Right renal pelvis (tissue), 4 donors: ENCODE measurements around the gene PLG. TPM values are rescaled to one million over a fixed set of nuclear protein-coding genes. Genes with fewer than 3 reads are reported as not detected.
"Not testable (repeated sequence)": the region's sequence is repeated elsewhere in the genome, so short reads cannot be mapped to it uniquely, and the experiment has no call there.

Source experiments
- DNase-seq, 4 donors: peaks; one replicate each; pipeline ENCODE4 v3.0.0-alpha.2; 2013; ENCODE audit warnings: low read depth in 4 of 4, low spot score in 3 of 4, missing footprints in 1 of 4
- polyA plus RNA-seq, 4 donors: library from polyadenylated mRNA; unstranded; fragments of 120-200 nt; gene quantifications; one replicate each; pipeline ENCODE4 v1.2.1, GENCODE V29; 2013; ENCODE audit not compliant: insufficient read length in 4 of 4

Gene PLG
- 10 to 100 TPM in 2 of 4 donors, 1 to 10 TPM in 2; 2.5 to 23.4 (median 14.0) TPM for polyA plus RNA-seq

DNA sequence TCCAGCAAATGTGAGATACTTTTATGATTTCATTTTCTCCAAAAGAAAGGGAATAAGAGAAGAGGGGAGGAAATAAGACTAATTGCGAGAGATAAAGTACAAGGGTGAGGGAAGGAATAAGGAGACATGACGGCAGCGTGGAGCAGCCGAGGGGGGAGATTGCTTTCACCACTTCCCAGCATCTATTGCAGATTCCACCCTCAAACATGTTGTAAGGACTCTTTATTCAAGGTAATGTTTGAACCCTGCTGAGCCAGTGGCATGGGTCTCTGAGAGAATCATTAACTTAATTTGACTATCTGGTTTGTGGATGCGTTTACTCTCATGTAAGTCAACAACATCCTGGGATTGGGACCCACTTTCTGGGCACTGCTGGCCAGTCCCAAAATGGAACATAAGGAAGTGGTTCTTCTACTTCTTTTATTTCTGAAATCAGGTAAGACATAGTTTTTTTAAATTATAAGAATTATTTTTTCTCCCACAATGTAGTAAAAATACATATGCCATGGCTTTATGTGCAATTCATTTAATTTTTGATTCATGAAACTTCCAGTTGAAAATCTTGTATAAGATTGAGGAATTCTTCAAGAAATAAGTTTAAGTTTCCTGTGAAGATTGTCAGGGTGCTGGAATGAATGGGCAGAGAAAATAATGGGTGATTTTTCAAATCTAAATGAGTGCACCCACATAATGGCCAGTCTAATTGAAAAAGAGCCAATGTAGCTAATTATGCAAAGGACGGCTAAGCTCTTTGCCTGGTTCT is at the start of gene PLG:
Gene PLG (plus strand): TSS at position 327 of the 763 bp plus-strand sequence. CDS start 61 bp downstream, at position 388.
- not testable (repeated sequence) for DNase-seq

DNA sequence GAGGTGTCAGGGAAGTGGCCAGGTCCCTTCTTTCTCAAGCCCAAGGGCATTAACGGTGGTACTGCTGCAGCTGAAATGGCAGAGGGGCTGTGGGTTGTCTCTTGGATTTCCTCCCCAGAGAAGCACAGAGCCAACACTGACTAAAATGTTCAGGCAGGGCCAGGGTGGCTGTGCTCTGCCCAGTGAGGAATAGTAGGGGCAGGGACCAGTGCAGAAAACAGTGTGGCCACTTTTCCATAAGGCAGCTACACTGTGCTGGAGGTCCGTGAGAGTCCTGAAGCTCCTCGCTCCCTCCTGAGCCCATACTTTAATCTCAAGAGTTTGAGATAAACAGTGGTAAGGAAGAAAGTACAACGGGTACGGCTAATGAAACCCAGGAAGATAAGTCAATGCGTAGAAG is 42.5 kb upstream of the PLG start:
- DNase-seq, result no peak

DNA sequence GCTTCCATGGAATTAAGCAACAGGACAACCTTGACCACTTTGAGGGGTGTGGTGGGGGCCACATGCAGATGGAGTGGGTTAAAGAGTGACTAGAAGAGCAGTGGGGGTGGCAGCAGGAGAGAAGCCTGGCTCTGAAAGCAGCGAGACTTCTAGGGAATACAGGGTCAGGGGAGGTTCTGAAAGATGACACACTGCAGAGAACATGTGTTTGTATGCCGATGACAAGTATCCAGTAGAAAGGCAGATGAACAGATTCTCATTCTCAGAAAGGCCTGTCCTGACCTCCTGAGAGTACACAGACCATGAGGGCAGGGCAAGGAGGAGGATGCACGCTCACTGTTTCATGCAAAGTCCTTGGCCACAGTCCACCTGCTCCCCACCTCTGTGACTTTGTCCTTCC is 40.8 kb upstream of the PLG start:
- no peak for DNase-seq

DNA sequence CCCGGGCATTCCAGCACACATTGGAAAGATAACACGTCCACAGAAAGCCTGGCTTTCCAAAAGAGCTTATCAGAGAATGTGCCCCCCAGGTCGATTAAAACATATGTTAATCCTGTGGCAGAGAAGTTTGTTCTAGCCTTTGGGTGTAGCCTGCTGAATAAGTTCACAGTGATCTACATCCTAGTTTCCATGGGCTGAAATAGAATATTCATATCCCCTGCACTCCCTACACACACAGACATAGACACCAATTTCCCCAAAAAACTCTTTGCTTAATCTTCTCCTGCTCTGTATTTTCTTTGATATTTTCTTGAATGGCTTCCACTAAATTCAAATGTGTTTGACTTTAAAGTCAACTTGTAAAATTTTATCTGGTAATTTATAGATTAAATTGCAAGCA is 39.6 kb upstream of the PLG start:
- DNase-seq, result no peak

DNA sequence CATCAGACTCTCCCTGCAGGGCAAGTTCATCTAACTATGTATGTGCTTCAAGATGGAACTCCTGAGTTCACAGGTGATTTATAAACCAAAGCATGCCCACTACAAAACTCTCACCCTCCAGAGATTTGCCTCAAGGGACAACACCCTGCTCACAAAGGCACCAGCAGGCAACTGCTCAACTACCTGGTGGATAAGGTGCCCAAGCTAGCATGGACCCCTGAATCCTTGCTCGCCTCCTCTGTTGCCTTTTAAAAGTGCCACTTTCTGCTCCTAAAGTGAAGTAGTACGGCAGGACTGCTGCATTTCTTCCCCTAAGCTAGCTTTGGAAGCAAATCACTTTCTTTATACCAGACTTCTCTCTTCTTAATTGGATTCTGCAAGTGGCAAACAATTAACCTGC is 39.2 kb upstream of the PLG start:
- no peak for DNase-seq

DNA sequence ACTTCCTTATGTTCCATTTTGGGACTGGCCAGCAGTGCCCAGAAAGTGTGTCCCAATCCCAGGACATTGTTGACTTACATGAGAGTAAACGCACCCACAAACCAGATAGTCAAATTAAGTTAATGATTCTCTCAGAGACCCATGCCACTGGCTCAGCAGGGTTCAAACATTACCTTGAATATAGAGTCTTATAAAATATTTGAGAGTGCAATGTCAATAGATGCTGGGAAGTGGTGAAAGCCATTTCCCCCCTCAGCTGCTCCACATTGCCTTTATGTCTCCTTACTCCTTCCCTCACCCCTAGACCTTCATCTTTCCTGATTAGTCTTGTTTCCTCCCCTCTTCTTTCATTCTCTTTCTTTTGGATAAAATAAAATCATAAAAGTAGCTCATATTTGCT is 37.8 kb upstream of the PLG start, which contains the start of gene LPA:
Gene LPA (minus strand): TSS at position 78 of the 400 bp plus-strand sequence. CDS start 61 bp downstream, at position 17.
- not testable (repeated sequence) for DNase-seq

DNA sequence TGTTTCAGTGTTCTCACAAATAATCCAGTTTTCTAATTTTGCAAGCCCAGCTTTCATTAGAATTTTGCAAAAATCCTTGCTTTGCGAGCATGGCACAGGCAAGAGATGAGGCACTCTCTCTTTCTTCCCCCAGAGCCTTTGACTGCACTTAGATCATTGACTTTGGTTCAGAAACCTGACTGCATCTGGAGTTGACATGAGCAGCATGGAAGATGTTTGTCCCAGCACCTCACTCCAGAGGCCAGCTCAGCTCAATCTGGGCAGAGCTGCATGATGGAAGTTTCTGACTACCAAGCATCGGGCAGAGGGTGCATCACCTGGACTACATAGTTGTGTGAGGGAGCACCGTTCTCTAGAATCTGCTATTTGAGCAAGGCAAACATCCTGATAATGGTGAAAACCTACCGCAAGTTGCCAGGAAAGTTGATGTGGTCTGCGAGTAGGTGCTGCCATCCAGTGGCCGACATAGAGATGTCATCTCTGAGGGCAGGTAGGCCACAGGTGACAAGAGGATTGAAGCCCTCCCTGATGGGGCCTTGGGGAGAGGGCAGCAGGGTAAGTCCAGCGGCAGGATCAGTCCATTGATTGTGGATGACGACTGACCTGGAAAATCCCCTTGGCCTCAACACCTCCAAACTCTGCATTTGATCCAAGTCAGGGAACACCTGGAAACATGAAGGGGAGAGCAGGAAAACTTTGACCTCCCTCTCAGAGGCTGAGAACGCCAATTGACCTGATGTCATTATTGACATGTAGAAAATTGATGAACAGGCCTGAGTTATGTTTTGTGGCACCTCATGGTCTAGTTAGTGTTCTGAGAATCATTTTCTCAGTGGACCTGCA is 34.2 kb upstream of the PLG start:
- no peak for DNase-seq

DNA sequence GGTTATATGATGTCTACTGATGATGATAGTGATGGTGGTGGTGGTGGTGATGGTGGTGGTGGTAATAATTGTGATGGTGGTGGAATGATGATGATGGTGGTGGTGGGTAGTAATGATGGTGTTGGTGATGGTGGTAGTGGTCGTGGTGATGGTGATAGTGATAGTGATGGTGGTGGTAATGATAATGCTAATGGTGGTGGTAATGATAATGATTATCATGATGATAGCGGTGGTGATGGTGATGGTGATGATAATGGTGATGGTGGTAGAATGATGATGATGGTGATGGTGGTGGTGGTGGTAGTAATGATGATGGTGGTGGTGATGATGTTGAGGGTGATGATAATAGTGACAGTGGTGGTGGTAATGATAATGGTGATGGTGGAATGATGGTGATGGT is 33.5 kb upstream of the PLG start:
- no peak for DNase-seq

DNA sequence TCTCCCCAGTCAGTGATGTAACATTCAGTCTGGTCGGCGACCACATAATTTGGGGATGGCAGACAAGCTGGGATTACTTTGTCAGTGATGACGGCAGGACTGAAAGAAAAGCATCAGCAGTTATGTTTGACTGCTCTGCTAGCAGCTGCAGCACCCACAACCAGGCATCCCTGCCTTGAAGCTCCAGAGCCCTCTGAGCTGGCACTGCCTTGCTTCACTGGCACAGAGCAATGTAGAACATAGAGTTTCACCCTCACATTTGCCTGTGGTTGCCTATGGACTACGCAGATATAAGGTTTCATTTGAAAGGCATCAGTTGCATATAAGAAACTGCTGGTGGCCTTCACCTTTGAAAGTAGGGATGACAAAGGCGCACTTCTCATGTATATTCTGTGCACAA is 25.6 kb upstream of the PLG start:
- DNase-seq, result not testable (repeated sequence)

DNA sequence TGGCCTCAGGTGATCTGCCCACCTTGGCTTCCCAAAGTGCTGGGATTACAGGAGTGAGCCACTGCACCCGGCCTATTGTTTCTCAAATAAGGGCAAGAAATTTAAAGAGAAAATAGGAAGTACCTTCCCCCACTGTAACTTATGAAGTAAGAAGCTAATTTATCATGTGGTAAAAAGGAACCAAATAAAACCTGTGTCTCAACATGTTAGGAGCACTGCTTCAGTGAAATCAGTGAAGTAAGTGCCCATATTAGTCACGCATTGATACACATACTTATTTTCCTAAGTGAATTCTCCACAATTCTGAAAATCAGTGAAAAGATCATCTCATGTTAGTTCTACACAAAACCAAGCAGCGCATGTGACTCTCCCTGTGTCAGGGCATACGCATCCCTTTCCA is 23.8 kb upstream of the PLG start:
- no peak for DNase-seq

DNA sequence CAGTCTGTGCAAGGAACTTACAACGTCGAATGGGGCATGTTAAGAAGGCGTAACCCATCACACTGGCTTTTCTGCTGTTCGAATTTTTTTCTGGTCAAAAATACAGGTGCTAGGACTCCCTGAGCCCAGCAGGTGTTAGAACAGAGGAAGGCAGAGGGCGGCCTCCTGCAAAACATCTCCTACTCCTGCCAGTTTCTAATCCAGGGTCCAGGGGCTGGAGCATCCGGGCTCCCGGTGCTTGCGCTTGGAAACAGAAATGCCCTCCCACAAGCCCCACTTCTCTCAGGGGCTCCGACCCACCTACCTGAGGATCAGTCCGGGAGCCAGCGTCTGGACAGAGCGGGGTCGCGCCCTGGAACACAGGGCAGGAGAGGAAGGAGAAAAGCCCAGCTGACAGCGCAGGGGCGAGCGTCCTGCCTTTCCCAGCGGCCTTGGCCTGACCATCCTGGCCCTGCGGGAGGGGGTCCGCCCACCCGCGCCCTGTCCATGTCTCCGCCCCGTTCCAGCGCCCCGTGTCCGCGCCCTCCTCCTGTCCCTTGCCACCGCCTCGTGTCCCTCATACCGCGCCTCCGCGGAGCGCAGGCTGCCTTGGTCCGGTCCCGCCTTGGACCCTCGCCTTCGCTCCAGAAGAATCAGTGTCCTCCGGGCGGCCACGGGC is 23.2 kb upstream of the PLG start:
- DNase-seq, result no peak

DNA sequence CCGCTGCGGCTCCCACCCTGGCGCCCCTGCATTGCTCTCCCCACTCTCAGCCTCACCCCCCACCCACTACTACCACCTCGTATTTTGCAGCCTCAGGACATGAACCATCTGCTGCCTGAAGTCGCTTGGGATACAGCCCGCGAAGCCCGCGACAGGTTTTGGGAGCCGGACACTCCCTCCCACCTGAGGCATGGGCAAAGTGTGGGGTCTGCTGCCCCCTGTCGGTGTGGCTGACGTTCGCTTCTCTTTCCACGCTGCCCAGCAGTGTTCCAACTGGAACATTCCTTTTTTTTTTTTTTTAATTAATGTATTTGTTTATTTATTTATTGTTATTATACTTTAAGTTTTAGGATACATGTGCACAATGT is 22.7 kb upstream of the PLG start:
- DNase-seq, result peak; percentile 7 to 26 (median 19)

DNA sequence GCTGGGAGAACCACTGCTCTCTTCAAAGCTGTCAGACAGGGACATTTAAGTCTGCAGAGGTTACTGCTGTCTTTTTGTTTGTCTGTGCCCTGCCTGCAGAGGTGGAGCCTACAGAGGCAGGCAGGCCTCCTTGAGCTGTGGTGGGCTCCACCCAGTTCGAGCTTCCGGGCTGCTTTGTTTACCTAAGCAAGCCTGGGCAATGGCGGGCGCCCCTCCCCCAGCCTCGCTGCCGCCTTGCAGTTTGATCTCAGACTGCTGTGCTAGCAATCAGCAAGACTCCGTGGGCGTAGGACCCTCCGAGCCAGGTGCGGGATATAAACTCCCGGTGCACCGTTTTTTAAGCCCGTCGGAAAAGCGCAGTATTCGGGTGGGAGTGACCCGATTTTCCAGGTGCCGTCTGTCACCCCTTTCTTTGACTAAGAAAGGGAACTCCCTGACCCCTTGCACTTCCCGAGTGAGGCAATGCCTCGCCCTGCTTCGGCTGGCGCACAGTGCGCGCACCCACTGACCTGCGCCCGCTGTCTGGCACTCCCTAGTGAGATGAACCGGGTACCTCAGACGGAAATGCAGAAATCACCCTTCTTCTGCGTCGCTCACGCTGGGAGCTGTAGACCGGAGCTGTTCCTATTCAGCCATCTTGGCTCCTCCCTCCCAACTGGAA is 16.8 kb upstream of the PLG start:
- not testable (repeated sequence) for DNase-seq

DNA sequence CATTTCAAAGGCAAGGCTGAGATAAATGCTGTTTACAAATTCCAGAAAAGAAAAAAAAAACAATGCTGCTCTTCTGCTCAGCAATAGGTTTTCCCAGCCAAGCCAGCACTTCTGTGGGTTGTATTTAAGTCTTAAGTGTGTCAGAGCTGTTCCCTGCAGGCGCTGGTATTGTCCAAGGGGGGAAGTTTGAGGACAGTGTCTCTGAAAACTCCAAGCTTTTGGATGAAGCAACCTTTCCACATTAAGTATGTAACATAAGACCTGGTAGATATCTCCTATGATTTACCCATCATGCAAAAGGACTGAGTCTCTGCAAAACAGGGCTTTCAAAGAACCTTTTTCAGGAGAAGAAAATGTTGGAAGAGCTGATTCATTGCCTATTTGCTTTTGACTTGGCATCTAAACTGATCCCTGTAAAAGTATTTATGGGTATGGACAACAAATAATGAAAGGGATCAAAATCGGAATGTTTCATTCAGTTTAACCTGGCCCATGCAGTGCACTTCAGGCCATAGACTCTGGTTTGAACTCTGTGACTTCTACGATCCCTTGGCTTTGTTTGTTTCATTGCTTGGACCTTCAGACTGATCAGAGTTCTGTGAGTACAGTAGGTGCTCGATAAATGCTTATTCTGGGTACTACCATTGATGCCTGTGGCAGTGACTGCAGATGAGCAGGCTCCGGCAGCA is 16.1 kb upstream of the PLG start:
- no peak for DNase-seq

DNA sequence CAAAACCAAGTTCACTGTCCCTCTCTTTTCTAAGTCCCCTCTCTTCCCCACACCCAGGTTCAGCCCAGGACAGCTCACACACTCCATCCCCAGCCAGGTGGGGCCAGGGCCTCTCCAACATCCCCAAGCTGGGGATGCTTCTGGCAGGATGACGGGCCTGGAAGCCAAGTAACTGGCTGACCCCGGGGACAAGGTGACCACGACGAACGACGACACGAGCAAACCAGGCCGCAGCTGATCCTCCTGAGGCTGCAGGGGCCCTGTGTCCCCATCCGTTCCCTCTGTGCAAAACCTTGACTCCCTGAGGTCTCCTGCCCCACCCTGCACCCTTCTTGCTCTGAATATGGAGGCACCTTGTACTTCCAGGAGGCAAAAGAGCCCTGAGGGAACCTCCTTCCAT is 11.6 kb upstream of the PLG start:
- no peak for DNase-seq

DNA sequence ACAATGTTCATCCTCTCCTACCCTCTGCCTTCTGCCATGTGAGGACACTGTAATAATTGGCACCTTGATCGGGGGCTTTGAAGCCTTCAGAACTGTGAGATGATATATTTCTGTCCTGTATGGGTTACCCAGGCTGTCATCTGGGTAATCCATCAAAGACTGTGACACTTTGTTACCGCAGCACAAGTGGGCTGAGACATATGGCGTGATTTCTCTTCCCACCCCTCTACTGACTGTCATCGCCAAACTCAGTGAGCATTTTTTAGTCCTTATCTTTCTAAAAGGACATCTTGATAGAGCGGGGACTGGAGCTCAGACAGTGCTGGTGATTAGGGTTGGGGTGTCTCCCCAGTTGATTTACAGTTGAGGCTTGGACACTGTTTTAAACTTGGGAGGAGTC is 10.4 kb upstream of the PLG start:
- no peak for DNase-seq

DNA sequence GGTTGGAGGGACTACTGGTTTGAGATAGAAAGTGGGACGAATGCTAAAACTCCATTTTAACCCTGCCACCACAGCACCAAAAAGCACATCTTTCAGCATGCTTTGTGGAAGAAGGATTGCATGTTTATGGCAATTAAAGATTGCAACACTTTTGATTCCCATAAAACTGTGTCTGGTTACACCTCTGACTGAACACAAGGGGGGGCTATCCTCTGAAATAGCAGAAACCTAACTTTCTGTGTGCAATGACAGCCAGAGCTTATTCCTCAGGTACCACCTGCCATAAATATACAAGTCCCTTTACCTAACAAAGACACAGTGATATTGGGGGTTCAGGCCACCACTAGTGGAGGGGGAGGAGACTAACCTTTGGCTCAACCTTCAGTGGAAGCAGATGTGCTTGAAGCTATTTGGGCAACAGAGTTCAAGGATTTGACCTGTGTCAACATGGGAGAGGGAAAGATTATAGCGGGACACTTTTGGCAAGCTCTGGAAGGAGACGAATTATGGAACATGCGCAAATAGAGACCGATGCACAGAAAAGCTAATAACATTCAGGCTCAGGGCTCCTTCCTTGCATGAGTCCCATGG is 9.6 kb upstream of the PLG start:
- DNase-seq, result no peak

DNA sequence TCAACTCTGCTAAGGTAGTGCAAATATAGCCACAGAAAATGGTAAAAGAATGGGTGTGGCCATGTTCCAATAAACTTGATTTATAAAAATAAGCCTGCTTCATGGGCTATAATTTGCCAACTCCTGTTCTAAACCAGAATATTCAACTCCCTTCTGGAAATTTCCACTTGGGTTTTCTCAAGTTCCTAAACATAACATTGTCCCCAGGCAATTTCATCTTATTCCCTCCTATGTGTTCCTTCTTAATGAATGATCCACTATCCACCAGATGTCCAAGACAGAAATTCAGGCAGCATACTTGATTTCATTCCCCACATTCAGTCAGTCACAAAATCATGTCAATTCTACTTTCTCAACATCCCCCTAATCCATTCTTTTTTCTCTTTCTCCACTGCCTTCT is 7.0 kb upstream of the PLG start:
- not testable (repeated sequence) for DNase-seq

DNA sequence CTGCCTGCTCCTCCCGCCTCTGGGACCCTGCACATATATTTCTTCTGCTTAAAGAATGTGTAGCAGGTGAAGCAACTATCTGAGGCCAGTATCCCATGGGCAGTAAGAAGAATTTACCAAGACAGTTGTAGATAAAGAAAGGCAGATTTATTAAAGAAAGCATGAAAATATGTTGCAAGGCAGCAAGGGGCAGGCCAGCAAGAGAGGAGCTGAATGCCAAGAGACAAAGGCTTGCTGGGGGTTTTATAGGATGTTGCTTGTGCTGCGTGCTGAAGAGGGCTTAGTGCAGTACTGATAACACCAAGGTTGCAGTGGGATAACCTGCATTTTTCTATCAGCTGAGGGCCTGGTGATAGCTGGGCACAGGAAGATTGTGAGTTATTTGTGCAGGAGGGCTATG is 6.4 kb upstream of the PLG start:
- DNase-seq, result not testable (repeated sequence)

DNA sequence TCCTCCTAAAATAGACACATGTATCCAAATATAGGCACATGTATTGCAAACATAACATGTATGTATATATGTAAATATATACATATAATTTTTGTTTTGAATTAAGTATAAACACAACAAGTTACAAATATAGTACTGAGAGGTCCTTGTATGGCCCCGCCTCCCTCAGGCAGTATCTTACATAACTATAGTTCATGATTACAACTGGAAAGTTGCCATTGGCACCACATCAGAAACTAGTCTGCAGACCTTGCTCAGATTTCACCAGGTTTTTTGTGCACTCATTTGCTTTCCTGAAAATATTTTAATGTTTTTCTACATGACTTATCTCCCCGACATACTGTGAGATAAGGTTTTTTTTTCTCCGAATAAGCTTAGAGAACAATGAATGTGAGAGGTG is 5.2 kb upstream of the PLG start:
- not testable (repeated sequence) for DNase-seq
